Keratinocyte (primary cell): ENCODE results near the gene SPATA13. TPM values are rescaled to one million over a fixed set of nuclear protein-coding genes. Genes with fewer than 3 reads are reported as not detected.
"Not testable (repeated sequence)": the region's sequence is repeated elsewhere in the genome, so short reads cannot be mapped to it uniquely, and the experiment has no call there.

Experiments
- DNase-seq: peaks from one replicate; pipeline ENCODE4 v3.0.0-alpha.2; 2011; ENCODE audit warnings: low read depth, missing footprints, low spot score
- FAIRE-seq: peaks from 2 replicates; lab custom pipeline; 2011; peaks lifted over from hg19 to GRCh38; lab: Jason Lieb, UNC
- H2AFZ ChIP-seq: 2 replicates; pipeline ENCODE4 v1.6.0; 2012; ENCODE audit warnings: low read length, control low read depth, inconsistent platforms; ENCODE audit not compliant: control insufficient read depth
- H3K27ac ChIP-seq: 2 replicates; pipeline ENCODE4 v1.5.1; 2011; ENCODE audit warnings: low read length; ENCODE audit not compliant: control insufficient read depth, insufficient read depth
- H3K27me3 ChIP-seq: 3 replicates; pipeline ENCODE4 v1.6.0; 2011; ENCODE audit warnings: low read length; ENCODE audit not compliant: control insufficient read depth, insufficient read depth; ENCODE audit errors: extremely low read depth
- H3K36me3 ChIP-seq, 2 experiments: 2 replicates in 1 of 2; 3 replicates in 1 of 2; pipeline ENCODE4 v1.5.1; 2011; ENCODE audit warnings: low read length in 2 of 2, mild to moderate bottlenecking in 1 of 2; ENCODE audit not compliant: control insufficient read depth in 2 of 2, insufficient read depth in 2 of 2; ENCODE audit errors: extremely low read depth in 1 of 2
- H3K4me1 ChIP-seq: 3 replicates; pipeline ENCODE4 v1.5.1; 2011; ENCODE audit warnings: low read length; ENCODE audit not compliant: control insufficient read depth, insufficient read depth; ENCODE audit errors: extremely low read depth
- H3K4me2 ChIP-seq: 3 replicates; pipeline ENCODE4 v1.6.0; 2011; ENCODE audit warnings: low read depth, low read length; ENCODE audit not compliant: control insufficient read depth, insufficient read depth; ENCODE audit errors: extremely low read depth
- H3K4me3 ChIP-seq, 3 experiments: fragments of 200-600 bp in 1 of 3; sonication (generic) in 1 of 3; 2 replicates in 2 of 3; 3 replicates in 1 of 3; pipeline ENCODE4 v1.5.1; 2011 to 2016; ENCODE audit warnings: low read length in 3 of 3, mild to moderate bottlenecking in 3 of 3, control low read depth in 2 of 3, inconsistent platforms in 1 of 3, low read depth in 1 of 3, mixed read lengths in 1 of 3, mixed run types in 1 of 3, moderate library complexity in 1 of 3; ENCODE audit not compliant: control insufficient read depth in 2 of 3, insufficient read depth in 2 of 3; ENCODE audit errors: extremely low read depth in 1 of 3
- H3K79me2 ChIP-seq: 2 replicates; pipeline ENCODE4 v1.6.0; 2012; ENCODE audit warnings: low read length; ENCODE audit not compliant: control insufficient read depth, insufficient read depth
- H3K9ac ChIP-seq: 3 replicates; pipeline ENCODE4 v1.6.0; 2011; ENCODE audit warnings: low read length; ENCODE audit not compliant: control insufficient read depth, insufficient read depth; ENCODE audit errors: extremely low read depth
- H3K9me1 ChIP-seq: 3 replicates; pipeline ENCODE4 v1.6.0; 2011; ENCODE audit warnings: low read length; ENCODE audit not compliant: control insufficient read depth, insufficient read depth; ENCODE audit errors: extremely low read depth
- H3K9me3 ChIP-seq: 2 replicates; pipeline ENCODE4 v1.5.1; 2012; ENCODE audit warnings: low read depth, low read length; ENCODE audit not compliant: control insufficient read depth
- H4K20me1 ChIP-seq: 3 replicates; pipeline ENCODE4 v1.6.0; 2011; ENCODE audit warnings: low read length; ENCODE audit not compliant: control insufficient read depth, insufficient read depth; ENCODE audit errors: extremely low read depth
- EZH2 ChIP-seq: IDR thresholded peaks from one replicate; pipeline ENCODE4 v1.6.1; 2012; ENCODE audit warnings: inconsistent platforms, mild to moderate bottlenecking, low read length, moderate library complexity
- dilution Hi-C: fragments of 300-500 bp; cut with MboI; formaldehyde crosslinking; loops from one replicate; pipeline ENCODE4 v1.7.0; 2020; ENCODE audit warnings: low sequenced_read_pairs; ENCODE audit not compliant: extremely low pct_ligation_motif_present
- polyA plus RNA-seq, 5 experiments: library from polyadenylated mRNA; depleted of rRNA in 3 of 5; stranded (reverse) in 3 of 5; stranded (forward) in 1 of 5; unstranded in 1 of 5; fragments of >200 nt; gene quantifications; 1 replicate in 1 of 5; 2 replicates in 3 of 5; 3 replicates in 1 of 5; pipeline versions ENCODE4 v1.2.1 to v1.2.3, GENCODE V29; 2011 to 2012; ENCODE audit warnings: missing spikeins in 2 of 5, low read depth in 1 of 5, low replicate concordance in 1 of 5
- TF ChIP-seq, protein P1 (sequence below), 3 experiments: IDR thresholded peaks in 1 of 3; conservative IDR thresholded peaks in 1 of 3; optimal IDR thresholded peaks in 1 of 3; 2 replicates in 2 of 3; 3 replicates in 1 of 3; pipeline versions ENCODE3 to v1.5.1; 2011; ENCODE audit warnings: low read length in 3 of 3, mild to moderate bottlenecking in 3 of 3, moderate library complexity in 2 of 3, control low read depth in 1 of 3, inconsistent platforms in 1 of 3; ENCODE audit not compliant: insufficient read depth in 2 of 3; ENCODE audit errors: extremely low read depth in 1 of 3

SPATA13 gene
- polyA plus RNA-seq, 1 donor (not counting 4 experiments of a cell fraction or from before 2014, with no cell fraction given), result 1.2 TPM

DNA sequence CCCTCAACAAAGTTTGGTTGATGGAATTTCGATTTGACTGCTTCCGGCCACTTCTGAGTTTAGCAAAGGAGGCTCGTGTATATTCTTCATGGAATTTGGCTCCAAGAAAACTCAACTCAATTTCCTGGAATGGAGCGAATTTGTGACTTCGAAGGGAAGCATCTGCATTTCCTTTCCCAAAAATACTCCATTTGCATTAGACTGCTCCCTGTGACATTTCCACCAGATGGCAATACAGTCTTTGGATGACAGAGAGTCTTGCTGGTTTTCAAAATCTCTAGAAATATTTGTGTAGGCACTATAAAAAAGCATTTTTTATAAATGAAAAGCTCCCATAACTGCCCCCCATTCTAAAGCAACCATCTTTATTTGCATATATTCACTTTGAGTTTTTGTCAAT is 152.9 kb downstream of the SPATA13 start:
- Histone ChIP-seq H3K4me2 (no peak overlapping the region), H3K9me3 (no peaks in the 10 kb centered on the region), H2AFZ (no peak overlapping the region), H3K79me2 (no peaks in the 10 kb centered on the region), H3K4me3 (no peak overlapping the region), H3K9me1 (no peaks in the 10 kb centered on the region), H4K20me1 (no peaks in the 10 kb centered on the region), H3K27me3 (no peaks in the 10 kb centered on the region), H3K27ac (no peak overlapping the region), H3K36me3 (no peaks in the 10 kb centered on the region), H3K9ac (no peak overlapping the region), H3K4me1 (no peaks in the 10 kb centered on the region)
- TF ChIP-seq, protein P1, sequence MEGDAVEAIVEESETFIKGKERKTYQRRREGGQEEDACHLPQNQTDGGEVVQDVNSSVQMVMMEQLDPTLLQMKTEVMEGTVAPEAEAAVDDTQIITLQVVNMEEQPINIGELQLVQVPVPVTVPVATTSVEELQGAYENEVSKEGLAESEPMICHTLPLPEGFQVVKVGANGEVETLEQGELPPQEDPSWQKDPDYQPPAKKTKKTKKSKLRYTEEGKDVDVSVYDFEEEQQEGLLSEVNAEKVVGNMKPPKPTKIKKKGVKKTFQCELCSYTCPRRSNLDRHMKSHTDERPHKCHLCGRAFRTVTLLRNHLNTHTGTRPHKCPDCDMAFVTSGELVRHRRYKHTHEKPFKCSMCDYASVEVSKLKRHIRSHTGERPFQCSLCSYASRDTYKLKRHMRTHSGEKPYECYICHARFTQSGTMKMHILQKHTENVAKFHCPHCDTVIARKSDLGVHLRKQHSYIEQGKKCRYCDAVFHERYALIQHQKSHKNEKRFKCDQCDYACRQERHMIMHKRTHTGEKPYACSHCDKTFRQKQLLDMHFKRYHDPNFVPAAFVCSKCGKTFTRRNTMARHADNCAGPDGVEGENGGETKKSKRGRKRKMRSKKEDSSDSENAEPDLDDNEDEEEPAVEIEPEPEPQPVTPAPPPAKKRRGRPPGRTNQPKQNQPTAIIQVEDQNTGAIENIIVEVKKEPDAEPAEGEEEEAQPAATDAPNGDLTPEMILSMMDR (optimal IDR thresholded peaks at IDR 0.05 in 1 of 3, IDR thresholded peaks at IDR 0.05 in 1 of 3, conservative IDR thresholded peaks at IDR 0.05 in 1 of 3; ENCODE audit: extremely low read depth in 1 of 3, insufficient read depth in 2 of 3, low read length in 3 of 3), result peak in 1 of 3 experiments; percentile 11
- TF ChIP-seq EZH2, result no peak
- FAIRE-seq (no peak), DNase-seq (no peak)
- dilution Hi-C loops, result no loop called here

DNA sequence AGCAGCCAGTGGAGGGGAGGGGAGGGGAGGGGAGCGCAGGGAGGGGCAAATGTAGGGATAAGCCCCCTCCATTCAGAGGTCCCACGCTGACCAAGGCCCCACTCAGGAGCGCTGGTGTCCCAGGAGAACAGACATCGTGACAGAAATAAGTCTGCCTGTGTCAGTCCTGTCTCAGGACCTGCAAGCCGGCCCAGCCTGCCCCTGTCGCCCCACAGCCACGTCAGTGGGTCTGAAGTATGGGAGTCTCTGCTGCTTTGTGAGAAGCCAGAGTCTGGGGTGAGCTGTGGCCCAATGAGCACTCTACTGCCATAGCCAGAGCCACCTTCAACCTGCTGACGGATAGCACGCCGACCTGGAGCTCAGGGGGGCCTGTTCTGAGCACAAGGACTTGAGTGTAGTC is 157.3 kb downstream of the SPATA13 start:
- H3K9ac ChIP-seq, H3K4me2 ChIP-seq, FAIRE-seq, H4K20me1 ChIP-seq, H3K36me3 ChIP-seq, H3K79me2 ChIP-seq, H3K27ac ChIP-seq, H2AFZ ChIP-seq, dilution Hi-C loops, H3K4me1 ChIP-seq, H3K9me1 ChIP-seq, H3K9me3 ChIP-seq, H3K4me3 ChIP-seq, DNase-seq, H3K27me3 ChIP-seq: not testable (repeated sequence)

DNA sequence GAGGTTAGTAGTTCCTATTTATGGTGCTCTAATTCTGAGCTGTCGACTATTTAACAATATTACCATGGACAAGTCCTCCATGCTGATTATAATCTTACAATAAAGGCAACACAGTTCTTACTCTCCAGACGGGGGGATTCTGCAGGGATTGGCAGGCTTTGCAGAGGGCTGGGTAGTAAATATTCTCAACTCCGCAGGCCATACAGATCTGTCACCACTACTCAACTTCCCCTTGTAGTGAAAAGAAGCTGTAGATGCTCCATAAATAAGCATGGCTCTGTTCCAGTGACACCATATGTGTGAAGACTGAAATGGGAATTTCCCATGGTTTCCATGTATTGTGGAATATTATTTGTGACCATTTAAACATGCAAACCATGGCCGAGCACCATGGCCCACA is 158.4 kb downstream of the SPATA13 start:
- H3K9ac ChIP-seq, H3K27me3 ChIP-seq, H3K36me3 ChIP-seq, H3K27ac ChIP-seq, dilution Hi-C loops, H3K4me2 ChIP-seq, H3K4me3 ChIP-seq, H2AFZ ChIP-seq, DNase-seq, H4K20me1 ChIP-seq, H3K9me1 ChIP-seq, H3K4me1 ChIP-seq, FAIRE-seq, H3K9me3 ChIP-seq, H3K79me2 ChIP-seq: not testable (repeated sequence)

DNA sequence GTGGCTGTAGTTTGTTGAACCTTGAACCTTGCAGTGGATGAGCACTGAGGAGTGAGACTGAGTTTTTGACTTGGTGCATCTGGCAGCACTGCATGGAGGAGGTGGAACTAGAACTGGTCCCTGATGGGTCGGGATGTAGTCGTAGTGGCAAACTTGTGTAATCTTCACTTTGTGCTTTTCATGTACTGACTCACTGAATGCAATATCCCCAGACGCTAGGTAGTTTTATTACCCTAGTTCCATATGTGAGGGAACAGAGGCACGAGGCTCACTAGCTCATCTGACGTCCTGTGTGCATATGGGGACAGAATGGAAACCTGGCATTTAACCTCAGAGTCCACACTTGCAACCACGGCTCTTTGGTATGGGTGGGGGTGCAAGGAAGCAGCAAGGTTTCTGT is 159.1 kb downstream of the SPATA13 start:
- DNase-seq, H3K79me2 ChIP-seq, H3K27ac ChIP-seq, H4K20me1 ChIP-seq, H3K4me2 ChIP-seq, dilution Hi-C loops, H3K4me3 ChIP-seq, H3K36me3 ChIP-seq, H2AFZ ChIP-seq, H3K27me3 ChIP-seq, H3K9me1 ChIP-seq, H3K9ac ChIP-seq, FAIRE-seq, H3K4me1 ChIP-seq, H3K9me3 ChIP-seq: not testable (repeated sequence)
